ENCODE data around the gene MIPEP.
A peak's percentile ranks its signal among the peaks of the same experiment; 100 is the strongest.

MIPEP gene

GRCh38 chr13:23828086-23828485 lies 61.1 kb downstream of the MIPEP start:
- Histone ChIP-seq H3K23ac (ENCODE audit: low read length) (no peak overlapping the region), H2BK120ac (ENCODE audit: insufficient read depth, low read length, poor library complexity) (no peak overlapping the region), H3K4me3 (ENCODE audit: low read depth, low read length) (no peak overlapping the region), H3K4me2 (ENCODE audit: low read length) (no peak overlapping the region), H4K8ac (ENCODE audit: low read depth, low read length) (no peak overlapping the region), H3K79me1 (ENCODE audit: low read length) (no peaks in the 10 kb centered on the region), H3K27me3 (ENCODE audit: insufficient read depth, low read length) (no peaks in the 10 kb centered on the region), H3K18ac (ENCODE audit: low read length) (no peak overlapping the region), H3K9ac (ENCODE audit: low read length) (no peak overlapping the region), H3K36me3 (ENCODE audit: control insufficient read depth in 1 of 2, insufficient read depth in 2 of 2, low read length in 2 of 2) (peaks cover 0 to 2% of the 10 kb centered on the region in 2 experiments), H2BK12ac (ENCODE audit: low read length) (no peak overlapping the region), H3K4me1 (ENCODE audit: control insufficient read depth in 1 of 2, insufficient read depth in 2 of 2, low read length in 2 of 2) (no peaks in the 10 kb centered on the region), H3K14ac (ENCODE audit: low read length) (no peak overlapping the region), H2AFZ (ENCODE audit: insufficient read depth, low read length, poor library complexity) (no peak overlapping the region), H4K12ac (ENCODE audit: low read depth, low read length) (no peak overlapping the region), H2BK5ac (ENCODE audit: low read depth, low read length, poor library complexity) (no peak overlapping the region), H3K9me3 (ENCODE audit: insufficient read depth, low read depth, low read length) (peaks cover 1% of the 10 kb centered on the region), H2AK5ac (ENCODE audit: low read length) (no peak overlapping the region), H4K91ac (ENCODE audit: low read depth, low read length) (no peak overlapping the region), H3K79me2 (ENCODE audit: control insufficient read depth, insufficient read depth, low read length, poor library complexity) (no peaks in the 10 kb centered on the region), H3K27ac (ENCODE audit: low read depth, low read length) (no peak overlapping the region), H3K4ac (ENCODE audit: low read depth, low read length) (no peak overlapping the region)
- peak in 1 of 2 donors; percentile 61 for DNase-seq
- no CpG with 5 or more reads among the region's 4 CpGs for WGBS (ENCODE audit: extremely low coverage, insufficient coverage, insufficient read length)

GRCh38 chr13:23825179-23825578 lies 64.0 kb downstream of the MIPEP start:
- Histone ChIP-seq H3K4me1 (ENCODE audit: control insufficient read depth in 1 of 2, insufficient read depth in 2 of 2, low read length in 2 of 2) (peaks cover 0 to 4% of the 10 kb centered on the region in 2 experiments), H2BK5ac (ENCODE audit: low read depth, low read length, poor library complexity) (no peak overlapping the region), H3K9ac (ENCODE audit: low read length) (no peak overlapping the region), H3K14ac (ENCODE audit: low read length) (no peak overlapping the region), H4K8ac (ENCODE audit: low read depth, low read length) (no peak overlapping the region), H3K9me3 (ENCODE audit: insufficient read depth, low read depth, low read length) (peaks cover 1% of the 10 kb centered on the region), H3K27me3 (ENCODE audit: insufficient read depth, low read length) (no peaks in the 10 kb centered on the region), H4K91ac (ENCODE audit: low read depth, low read length) (no peak overlapping the region), H3K36me3 (ENCODE audit: control insufficient read depth in 1 of 2, insufficient read depth in 2 of 2, low read length in 2 of 2) (peaks cover 0 to 2% of the 10 kb centered on the region in 2 experiments), H3K18ac (ENCODE audit: low read length) (no peak overlapping the region), H3K27ac (ENCODE audit: low read depth, low read length) (no peak overlapping the region), H4K12ac (ENCODE audit: low read depth, low read length) (no peak overlapping the region), H3K79me2 (ENCODE audit: control insufficient read depth, insufficient read depth, low read length, poor library complexity) (no peaks in the 10 kb centered on the region), H2AFZ (ENCODE audit: insufficient read depth, low read length, poor library complexity) (no peak overlapping the region), H3K79me1 (ENCODE audit: low read length) (no peaks in the 10 kb centered on the region), H2BK120ac (ENCODE audit: insufficient read depth, low read length, poor library complexity) (no peak overlapping the region), H3K4me3 (ENCODE audit: low read depth, low read length) (no peak overlapping the region), H2AK5ac (ENCODE audit: low read length) (no peak overlapping the region), H3K23ac (ENCODE audit: low read length) (no peak overlapping the region), H2BK12ac (ENCODE audit: low read length) (no peak overlapping the region), H3K4ac (ENCODE audit: low read depth, low read length) (no peak overlapping the region), H3K4me2 (ENCODE audit: low read length) (no peak overlapping the region)
- DNase-seq, result peak; percentile 50 to 98
- no CpG with 5 or more reads among the region's 2 CpGs for WGBS (ENCODE audit: extremely low coverage, insufficient coverage, insufficient read length)

- no peak overlapping the region for H2BK120ac ChIP-seq (ENCODE audit: insufficient read depth, low read length, poor library complexity)
- no peak overlapping the region for H4K12ac ChIP-seq (ENCODE audit: low read depth, low read length)
- no peak overlapping the region for H2AFZ ChIP-seq (ENCODE audit: insufficient read depth, low read length, poor library complexity)
- H3K4me1 ChIP-seq (ENCODE audit: control insufficient read depth in 1 of 2, insufficient read depth in 2 of 2, low read length in 2 of 2), result peaks cover 0 to 4% of the 10 kb centered on the region in 2 experiments
- no peak overlapping the region for H3K4me3 ChIP-seq (ENCODE audit: low read depth, low read length)
- no peak overlapping the region for H4K91ac ChIP-seq (ENCODE audit: low read depth, low read length)
- no peak overlapping the region for H3K4me2 ChIP-seq (ENCODE audit: low read length)
- no peak overlapping the region for H3K18ac ChIP-seq (ENCODE audit: low read length)
- H3K79me1 ChIP-seq (ENCODE audit: low read length), result no peaks in the 10 kb centered on the region
- no peak overlapping the region for H3K4ac ChIP-seq (ENCODE audit: low read depth, low read length)
- H2AK5ac ChIP-seq (ENCODE audit: low read length), result no peak overlapping the region
- no peak overlapping the region for H4K8ac ChIP-seq (ENCODE audit: low read depth, low read length)
- peak; percentile 34 to 64 for DNase-seq
- peaks cover 1% of the 10 kb centered on the region for H3K9me3 ChIP-seq (ENCODE audit: insufficient read depth, low read depth, low read length)
- peak overlapping the region; percentile 52 for H3K23ac ChIP-seq (ENCODE audit: low read length)
- H2BK12ac ChIP-seq (ENCODE audit: low read length), result no peak overlapping the region
- WGBS (ENCODE audit: extremely low coverage, insufficient coverage, insufficient read length), result no CpG with 5 or more reads among the region's 3 CpGs
- H2BK5ac ChIP-seq (ENCODE audit: low read depth, low read length, poor library complexity), result no peak overlapping the region
- H3K14ac ChIP-seq (ENCODE audit: low read length), result no peak overlapping the region
- H3K27ac ChIP-seq (ENCODE audit: low read depth, low read length), result no peak overlapping the region
- H3K79me2 ChIP-seq (ENCODE audit: control insufficient read depth, insufficient read depth, low read length, poor library complexity), result no peaks in the 10 kb centered on the region
- H3K27me3 ChIP-seq (ENCODE audit: insufficient read depth, low read length), result no peaks in the 10 kb centered on the region
- H3K9ac ChIP-seq (ENCODE audit: low read length), result no peak overlapping the region
- peaks cover 0 to 2% of the 10 kb centered on the region in 2 experiments for H3K36me3 ChIP-seq (ENCODE audit: control insufficient read depth in 1 of 2, insufficient read depth in 2 of 2, low read length in 2 of 2)
These were observed 64.8 kb downstream of the MIPEP start for GRCh38 chr13:23824371-23824770.

- peaks cover 1% of the 10 kb centered on the region for H3K9me3 ChIP-seq (ENCODE audit: insufficient read depth, low read depth, low read length)
- H2AFZ ChIP-seq (ENCODE audit: insufficient read depth, low read length, poor library complexity), result no peak overlapping the region
- no peak overlapping the region for H3K4ac ChIP-seq (ENCODE audit: low read depth, low read length)
These were observed 66.9 kb downstream of the MIPEP start for GRCh38 chr13:23822252-23822824.

More at GRCh38 chr13:23822252-23822824, 66.9 kb downstream of the MIPEP start:
- Histone ChIP-seq H3K14ac (ENCODE audit: low read length) (no peak overlapping the region), H3K79me2 (ENCODE audit: control insufficient read depth, insufficient read depth, low read length, poor library complexity) (no peaks in the 10 kb centered on the region), H3K4me3 (ENCODE audit: low read depth, low read length) (no peak overlapping the region), H3K79me1 (ENCODE audit: low read length) (no peaks in the 10 kb centered on the region), H3K36me3 (ENCODE audit: control insufficient read depth in 1 of 2, insufficient read depth in 2 of 2, low read length in 2 of 2) (peaks cover 0 to 2% of the 10 kb centered on the region in 2 experiments), H3K4me2 (ENCODE audit: low read length) (no peak overlapping the region), H4K12ac (ENCODE audit: low read depth, low read length) (no peak overlapping the region), H3K9ac (ENCODE audit: low read length) (no peak overlapping the region), H2BK5ac (ENCODE audit: low read depth, low read length, poor library complexity) (no peak overlapping the region), H2BK12ac (ENCODE audit: low read length) (peak overlapping the region; percentile 76), H2BK120ac (ENCODE audit: insufficient read depth, low read length, poor library complexity) (no peak overlapping the region), H4K8ac (ENCODE audit: low read depth, low read length) (no peak overlapping the region), H3K18ac (ENCODE audit: low read length) (no peak overlapping the region), H4K91ac (ENCODE audit: low read depth, low read length) (no peak overlapping the region), H3K4me1 (ENCODE audit: control insufficient read depth in 1 of 2, insufficient read depth in 2 of 2, low read length in 2 of 2) (peaks cover 0 to 4% of the 10 kb centered on the region in 2 experiments), H2AK5ac (ENCODE audit: low read length) (no peak overlapping the region), H3K27me3 (ENCODE audit: insufficient read depth, low read length) (no peaks in the 10 kb centered on the region), H3K23ac (ENCODE audit: low read length) (no peak overlapping the region), H3K27ac (ENCODE audit: low read depth, low read length) (no peak overlapping the region)
- WGBS (ENCODE audit: extremely low coverage, insufficient coverage, insufficient read length), result no CpG with 5 or more reads among the region's 3 CpGs
- peak; percentile 43 to 78 for DNase-seq

Data from trophoblast cell (in vitro differentiated cells and primary cell).